Stimulated activated CD8-positive, alpha-beta memory T cell treated with anti-CD3 and anti-CD28 coated beads, Interleukin-7, amount 100 ng/mL, for 1 hour (primary cell): ENCODE data around the gene ADCK1.
"Not testable (repeated sequence)": the region's sequence is repeated elsewhere in the genome, so short reads cannot be mapped to it uniquely, and the experiment has no call there.

ENCODE experiments used
- DNase-seq, 2 donors: peaks; one replicate each; pipeline ENCODE4 v3.0.0-alpha.2; 2020; ENCODE audit warnings: low read depth in 2 of 2

Gene ADCK1

GRCh38 chr14:77950371-77951063 lies 150.6 kb downstream of the ADCK1 start:
- no peak for DNase-seq

- DNase-seq = no peak
These were observed 156.0 kb downstream of the ADCK1 start for GRCh38 chr14:77955816-77956484.

- not testable (repeated sequence) for DNase-seq
These were observed 159.8 kb downstream of the ADCK1 start for GRCh38 chr14:77959686-77960085.

- no peak for DNase-seq
These were observed 162.1 kb downstream of the ADCK1 start for GRCh38 chr14:77961847-77962580.

GRCh38 chr14:77962731-77963520 lies 163.0 kb downstream of the ADCK1 start:
- DNase-seq = no peak

- no peak for DNase-seq
These were observed 164.7 kb downstream of the ADCK1 start for GRCh38 chr14:77964586-77964985.

GRCh38 chr14:77965050-77965449 lies 165.1 kb downstream of the ADCK1 start:
- DNase-seq = no peak

GRCh38 chr14:77965919-77966435 lies 166.1 kb downstream of the ADCK1 start:
- no peak for DNase-seq

- no peak for DNase-seq
These were observed 167.2 kb downstream of the ADCK1 start for GRCh38 chr14:77967110-77967509.

GRCh38 chr14:77970646-77971045 lies 170.7 kb downstream of the ADCK1 start:
- DNase-seq = no peak

- no peak for DNase-seq
These were observed 173.3 kb downstream of the ADCK1 start for GRCh38 chr14:77973246-77973645.

GRCh38 chr14:77976591-77976990 lies 176.7 kb downstream of the ADCK1 start:
- DNase-seq = no peak

GRCh38 chr14:77979171-77979570 lies 179.3 kb downstream of the ADCK1 start:
- DNase-seq = no peak

- DNase-seq = no peak
These were observed 179.9 kb downstream of the ADCK1 start for GRCh38 chr14:77979666-77980351.

- no peak for DNase-seq
These were observed 180.8 kb downstream of the ADCK1 start for GRCh38 chr14:77980475-77981321.
